CD4-positive, alpha-beta T cell treated with Interleukin-4 for 4 hours (primary cell): Measurements from ENCODE around the gene RANBP3.
A peak's percentile ranks its signal among the peaks of the same experiment; 100 is the strongest.

Experiments
- DNase-seq: peaks from one replicate; pipeline ENCODE4 v3.0.0-alpha.2; 2020

RANBP3 gene

DNA sequence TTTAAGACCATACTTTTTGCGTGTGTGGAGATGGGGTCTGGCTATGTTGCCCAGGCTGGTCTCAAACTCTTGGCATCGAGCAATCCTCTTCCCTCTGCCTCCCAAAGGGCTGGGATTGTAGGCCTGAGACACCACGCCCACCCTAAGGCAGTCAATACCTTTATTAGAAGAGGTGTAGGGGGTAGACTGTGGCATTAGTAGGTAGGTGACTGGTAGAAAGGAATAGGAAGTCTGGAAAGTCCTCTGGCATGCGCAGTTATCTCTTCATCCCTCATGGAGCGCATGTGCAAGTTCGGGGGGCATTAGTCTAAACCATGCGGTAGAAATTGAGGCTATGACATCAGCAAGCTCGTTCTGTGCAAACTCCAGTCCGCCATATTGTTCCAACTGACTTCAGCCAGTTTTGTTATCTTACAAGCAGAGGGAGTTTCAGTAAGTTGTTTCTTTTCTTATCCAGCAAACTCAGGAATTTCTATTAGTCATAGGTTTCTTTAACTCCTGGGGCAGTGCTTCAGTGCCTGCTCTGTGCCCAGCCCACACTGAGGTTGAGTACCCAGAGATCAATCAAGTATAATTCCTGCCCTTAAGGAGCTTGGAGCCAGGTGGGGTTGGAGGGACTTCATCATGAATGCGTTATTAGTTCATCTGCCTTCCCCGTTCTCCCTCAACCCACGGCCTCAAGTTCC is 7.3 kb upstream of the RANBP3 start:
- DNase-seq: no peak

DNA sequence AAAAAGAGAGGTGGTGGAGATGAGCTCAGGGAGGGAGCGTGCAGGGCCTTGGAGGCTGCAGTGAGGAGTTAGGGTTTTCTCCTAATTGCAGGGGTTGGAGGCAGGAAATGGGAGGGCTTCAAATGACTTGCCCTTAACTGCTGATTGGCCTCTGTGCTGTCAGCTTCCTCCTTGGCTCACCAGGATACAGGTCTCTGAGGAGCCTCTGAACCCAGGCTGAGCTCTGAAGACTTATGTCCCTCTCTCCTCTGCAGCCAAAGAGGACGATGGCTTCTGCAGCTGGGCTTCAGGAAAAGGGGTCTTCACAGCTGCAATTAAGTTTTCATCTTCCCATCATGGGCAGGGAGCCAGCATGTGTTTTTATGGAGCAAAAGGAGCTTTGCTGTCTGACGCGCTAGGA is 6.7 kb upstream of the RANBP3 start:
- no peak for DNase-seq

DNA sequence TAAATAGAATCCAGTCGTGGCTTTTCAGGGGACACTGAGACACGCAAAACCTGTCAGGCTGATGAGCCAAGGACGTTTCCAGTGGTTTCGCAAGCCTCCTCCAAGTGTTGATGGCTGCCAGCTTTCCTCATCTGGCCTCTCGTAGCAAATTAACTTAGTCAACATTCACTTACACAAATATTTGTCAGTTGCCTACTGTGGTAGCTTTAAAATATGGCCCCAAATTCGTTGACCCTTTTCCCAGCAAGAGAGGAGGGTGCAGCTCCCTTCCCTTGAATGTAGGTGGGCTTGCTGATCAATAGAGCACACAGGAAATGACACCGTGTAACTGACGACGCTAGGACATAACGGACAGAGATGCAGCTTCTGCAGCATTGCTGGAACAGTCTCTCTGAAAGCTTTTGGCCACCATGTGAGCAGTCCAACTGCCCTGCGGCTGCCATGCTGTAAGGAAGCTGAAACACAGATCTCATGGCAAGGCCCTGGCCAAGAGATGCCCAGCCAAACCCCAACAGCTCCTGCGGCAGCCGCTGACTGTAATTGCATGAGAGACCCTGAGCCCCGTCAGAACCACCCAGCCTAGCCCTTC is 5.5 kb upstream of the RANBP3 start:
- no peak for DNase-seq

DNA sequence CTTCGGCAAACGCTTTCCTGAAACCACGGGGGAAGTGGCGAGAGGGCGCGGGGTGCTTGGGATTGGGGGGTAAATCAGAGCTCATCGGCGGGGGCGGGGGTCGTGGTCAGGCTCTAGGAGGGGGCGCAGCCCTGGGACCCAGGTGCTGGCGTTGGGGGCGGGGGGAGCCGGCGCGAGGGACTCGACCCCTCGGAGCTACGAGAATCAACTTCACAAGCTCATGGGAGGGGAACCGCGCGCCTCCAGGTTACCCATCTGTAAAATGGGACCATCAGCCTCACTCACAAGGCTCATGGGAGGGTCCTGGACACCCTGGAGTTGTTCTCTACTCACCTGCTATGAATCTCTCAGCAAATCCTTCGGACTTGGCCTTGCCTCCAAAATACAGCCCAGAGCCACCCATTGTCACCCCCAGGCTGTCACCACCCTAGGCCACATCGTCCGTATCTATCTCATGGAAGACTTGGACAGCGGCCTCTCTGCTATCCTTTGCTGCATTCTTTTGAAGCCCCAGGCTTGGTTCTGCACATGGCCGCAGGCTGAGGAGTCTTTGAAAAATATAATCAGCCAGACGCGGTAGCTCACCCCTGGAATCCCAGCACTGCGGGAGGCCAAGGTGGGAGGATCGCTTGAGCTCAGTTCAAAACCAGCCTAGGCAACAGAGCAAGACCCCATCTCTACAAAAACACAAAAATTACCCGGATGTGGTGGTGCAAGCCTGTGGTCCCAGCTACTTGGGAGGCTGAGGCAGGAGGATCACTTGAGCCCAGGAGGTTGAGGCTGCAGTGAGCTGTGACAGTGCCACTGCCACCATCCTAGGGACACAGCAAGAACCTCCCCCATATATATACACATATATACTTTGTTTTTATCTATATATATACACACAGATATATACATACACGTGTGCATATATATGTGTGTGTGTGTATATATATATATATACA is 939 bp upstream of the RANBP3 start:
- no peak for DNase-seq

DNA sequence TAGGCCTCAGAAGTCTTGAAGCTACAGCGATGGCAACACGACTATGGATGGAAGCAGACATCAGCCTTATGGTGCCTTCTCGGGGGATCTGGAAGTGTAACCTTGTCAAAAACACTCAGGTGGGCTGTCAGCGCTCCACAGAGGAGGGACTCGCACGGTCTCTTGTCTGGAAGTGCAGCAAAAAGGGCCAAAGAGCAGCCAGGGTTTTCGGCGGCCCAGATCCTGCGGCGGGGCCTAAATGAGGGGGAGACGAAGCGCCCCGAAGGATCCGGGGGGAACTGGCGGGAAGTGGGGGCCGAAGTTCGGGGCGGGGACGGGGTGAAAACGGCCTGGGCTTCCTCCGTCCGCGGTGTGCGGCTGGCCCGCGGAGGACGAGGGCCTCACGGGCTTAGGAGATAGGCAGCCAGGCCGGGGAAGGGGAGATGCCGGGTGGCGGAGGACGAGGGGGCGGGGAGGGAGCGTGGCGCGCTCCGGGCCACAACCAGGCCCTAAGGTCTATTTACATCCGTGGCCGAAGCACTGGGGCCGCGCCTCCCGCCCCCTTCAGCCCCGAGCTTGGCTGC is 637 bp downstream of the RANBP3 start:
- DNase-seq: no peak

DNA sequence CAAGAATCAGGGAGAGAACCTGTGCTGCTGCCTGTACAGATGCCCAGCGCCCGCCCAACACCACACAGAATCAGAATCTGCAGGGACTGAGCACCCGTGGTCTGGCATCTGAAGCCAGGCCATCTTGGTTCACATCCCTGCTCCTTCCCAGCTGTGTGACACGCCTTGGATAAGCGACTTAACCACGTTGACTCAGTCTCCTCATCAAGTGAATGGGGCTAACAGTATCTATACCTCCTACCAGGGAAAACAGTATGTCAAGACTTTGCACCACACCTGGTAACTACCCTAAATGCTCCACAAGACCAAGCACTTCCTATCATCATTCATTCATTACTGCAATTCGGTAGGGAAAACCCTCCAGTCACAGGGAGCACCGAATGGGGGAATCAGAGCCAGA is 1.2 kb downstream of the RANBP3 start:
- DNase-seq: no peak

DNA sequence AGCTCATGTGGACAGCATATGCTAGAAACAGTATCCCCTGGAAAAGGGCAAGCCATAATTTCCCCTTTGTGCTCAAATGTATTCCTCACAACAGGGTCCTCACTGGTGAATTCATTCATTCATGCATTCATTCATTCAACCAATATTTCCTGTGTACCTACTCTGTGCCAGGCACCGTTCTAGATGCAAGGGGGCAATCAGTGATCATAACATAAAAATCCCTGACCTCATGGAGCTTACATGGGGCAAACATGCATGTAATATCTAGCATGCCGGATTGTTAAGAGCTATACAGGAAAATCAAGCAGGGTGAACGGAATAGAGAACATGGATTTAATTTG is 2.6 kb downstream of the RANBP3 start:
- no peak for DNase-seq

DNA sequence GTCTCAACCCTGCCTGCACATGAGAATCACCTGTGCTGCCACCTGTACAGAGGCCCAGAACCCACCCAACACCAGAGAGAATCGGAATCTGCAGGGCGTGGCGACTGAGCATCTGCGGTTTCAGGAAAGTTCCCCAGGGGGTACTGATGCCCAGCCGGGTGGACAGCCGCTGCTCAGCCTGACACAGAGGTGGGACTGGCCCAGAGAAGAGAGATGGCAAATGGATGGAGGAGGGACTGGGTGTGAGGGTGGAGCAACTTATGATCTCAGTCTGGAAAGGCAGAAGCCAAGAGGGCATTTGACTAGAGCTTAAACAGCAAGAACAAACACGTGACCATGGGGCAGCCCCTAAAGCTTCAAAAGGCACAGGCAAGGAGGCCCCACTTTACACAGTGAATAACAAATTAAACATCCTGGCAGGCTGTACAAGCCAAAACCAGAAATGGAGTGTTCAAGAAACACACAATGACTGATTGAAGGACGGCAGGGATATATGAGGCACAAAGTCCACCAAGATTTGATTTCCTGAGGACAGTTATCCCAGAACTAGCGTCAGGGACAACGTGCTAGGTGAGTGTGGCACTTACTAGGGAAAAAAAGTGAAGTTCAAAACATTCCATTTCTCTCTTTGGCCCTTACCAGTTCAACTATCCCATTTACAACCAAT is 3.1 kb downstream of the RANBP3 start:
- peak; percentile 56 for DNase-seq

DNA sequence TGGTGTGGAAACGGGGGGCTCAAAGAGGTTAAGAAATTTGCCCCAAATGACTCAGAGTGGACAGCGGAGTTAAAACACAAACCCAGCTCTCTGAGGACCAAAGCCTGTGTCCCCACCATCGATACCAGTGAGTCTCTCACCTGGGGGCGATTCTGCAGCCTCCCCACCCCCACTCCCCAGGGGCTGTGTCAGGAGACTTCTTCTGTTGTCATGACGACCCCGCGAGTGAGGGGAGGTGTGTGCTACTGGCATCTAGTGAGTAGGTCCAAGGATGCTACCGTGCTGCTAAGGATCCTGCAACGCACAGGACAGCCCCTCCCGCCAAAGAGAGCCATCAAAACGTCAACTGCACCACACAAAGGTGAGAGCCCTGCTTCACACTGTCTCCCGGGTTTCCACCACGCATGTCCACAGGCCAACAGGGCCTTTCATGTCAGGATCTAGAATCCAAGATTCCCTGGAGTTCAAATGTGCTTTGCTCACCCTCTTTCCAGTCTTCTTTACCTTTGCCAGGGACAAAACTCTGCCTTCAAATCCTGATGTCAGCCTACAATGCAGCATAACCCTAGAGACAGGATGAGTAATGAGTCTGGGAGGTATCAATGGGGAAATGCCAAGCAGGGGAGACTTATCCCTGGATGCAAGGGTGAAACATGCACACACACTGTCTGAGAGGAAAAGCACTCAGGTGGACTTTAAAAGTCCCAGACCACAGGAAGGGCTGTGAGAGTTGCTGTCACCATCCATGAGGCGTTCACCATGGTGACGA is 3.9 kb downstream of the RANBP3 start:
- no peak for DNase-seq

DNA sequence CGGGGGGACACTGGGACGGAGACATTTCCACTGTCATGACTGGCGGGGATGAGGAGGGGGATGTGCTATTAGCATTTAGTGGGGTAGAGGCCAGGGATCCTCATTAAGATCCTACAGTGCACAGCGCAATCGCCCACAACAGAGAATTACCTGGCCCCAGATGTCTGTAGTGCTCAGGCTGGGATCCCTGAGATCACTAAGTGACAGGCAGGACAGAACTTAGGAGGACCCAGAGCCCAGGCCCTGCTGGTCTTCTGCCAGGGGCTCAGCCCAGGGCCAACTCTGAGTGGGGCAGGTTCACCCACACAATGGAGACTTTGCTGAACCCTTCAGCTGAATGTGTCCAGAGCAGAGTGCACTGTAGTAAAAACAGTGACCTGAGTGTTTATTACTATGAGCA is 4.6 kb downstream of the RANBP3 start:
- no peak for DNase-seq

DNA sequence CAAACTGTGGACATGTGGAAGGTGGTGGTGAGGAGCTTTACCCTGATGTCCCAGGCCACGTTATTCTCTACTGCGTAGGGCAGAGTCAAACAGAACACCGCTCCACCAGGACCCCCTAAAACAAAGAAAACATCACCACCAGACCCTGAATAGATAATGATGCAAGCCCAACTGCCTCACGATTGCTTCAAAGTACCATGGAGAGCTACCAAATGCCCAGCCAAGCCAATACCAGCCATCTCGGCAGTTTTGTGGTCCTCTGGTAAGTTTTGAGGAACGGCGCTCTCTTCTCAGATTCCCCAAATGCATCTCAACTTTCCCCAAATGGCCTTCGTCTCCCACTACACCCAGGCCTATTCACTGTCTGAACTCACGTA is 5.6 kb downstream of the RANBP3 start:
- DNase-seq: no peak

DNA sequence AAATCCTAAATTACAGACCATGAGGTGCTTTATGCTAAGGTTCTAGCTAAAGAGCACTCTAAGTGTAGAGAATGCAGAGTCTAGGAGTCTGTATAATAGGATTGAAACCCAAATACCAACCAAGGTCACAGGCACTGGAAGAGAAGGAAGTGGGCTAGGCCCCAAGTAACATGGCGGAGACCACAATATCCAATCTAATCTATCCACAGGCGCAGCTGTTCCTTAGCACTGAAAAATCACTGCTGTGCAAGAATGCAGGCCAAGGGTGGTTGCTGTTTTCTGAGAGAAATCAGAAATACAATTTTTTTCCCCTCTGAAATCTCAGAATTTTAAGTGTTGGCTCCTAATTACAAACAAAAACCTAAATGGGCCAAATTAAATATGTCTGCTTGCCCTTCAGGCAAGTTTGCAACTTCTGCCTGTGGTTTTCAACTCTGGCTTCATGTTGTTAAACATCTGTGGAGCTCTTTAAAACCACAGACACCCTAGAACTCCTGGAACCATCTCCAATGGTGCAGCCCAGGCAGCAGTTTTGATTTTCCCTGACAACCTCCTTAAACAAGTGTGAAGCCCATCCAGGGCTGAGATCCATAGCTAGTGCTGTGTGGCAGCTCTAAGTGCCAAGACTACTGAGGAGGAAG is 6.1 kb downstream of the RANBP3 start:
- DNase-seq: no peak

DNA sequence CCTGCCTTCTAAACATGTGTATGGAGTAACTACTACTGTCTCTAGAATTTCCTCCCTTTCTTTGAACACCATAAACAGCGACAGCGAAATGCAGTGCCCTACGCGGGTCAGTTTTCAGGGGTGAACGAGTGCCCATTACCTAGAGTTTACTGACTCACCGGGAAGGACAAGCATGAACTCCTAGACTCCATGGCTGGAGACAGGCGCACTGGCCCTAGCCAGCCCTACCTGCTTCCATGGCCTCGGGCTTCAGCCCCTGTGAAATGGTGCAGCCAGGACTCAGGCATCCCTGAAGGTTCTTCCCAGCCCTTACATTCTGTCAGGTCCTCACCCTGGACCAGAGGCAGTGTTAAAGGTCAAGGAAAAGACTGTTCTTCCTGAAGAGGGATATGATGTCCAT is 8.5 kb downstream of the RANBP3 start:
- no peak for DNase-seq

DNA sequence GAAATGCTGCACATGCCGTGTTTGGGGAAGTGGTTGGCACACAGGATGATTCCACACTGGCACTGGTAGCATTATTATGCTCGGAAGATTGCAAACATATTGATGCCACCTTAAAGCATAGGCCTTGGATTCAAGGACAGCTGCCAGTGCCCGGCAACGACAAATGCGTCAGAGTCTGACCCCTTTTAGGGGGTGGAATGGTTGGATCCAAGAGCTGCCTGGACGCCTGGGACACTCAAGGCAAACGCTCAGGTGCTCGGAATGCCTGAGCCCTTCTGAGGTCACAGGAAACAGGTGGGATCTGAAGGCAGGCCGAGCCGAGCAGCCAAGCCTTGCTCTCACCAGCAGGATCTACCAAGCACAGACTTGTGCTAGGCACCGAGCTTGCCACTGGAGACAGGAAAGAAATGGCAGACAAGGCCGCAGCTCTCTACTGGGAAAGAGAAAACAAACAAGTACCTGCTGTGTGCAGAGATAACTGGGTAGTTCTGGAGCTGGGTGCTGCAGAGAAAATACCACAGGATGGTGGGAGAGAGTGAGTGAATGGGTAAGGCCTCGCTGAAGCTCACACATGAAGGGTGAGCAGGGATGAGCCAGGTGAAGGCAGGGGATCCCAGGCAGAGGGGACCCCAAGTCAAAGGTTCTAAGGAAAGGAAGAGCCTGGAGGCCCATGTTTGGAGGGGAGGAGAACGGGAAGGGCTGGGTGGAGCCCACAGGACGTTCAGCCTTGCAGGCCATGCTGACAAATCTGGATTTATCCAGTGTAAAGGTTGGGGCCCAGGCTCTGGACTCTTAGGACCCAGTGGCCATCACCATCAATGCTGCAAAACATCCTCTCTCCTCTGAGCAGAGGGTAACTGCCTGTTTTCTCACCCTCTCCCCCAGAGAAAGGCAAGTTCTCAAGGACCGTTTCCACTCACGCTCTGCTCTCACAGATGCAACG is 9.2 kb downstream of the RANBP3 start:
- no peak for DNase-seq

DNA sequence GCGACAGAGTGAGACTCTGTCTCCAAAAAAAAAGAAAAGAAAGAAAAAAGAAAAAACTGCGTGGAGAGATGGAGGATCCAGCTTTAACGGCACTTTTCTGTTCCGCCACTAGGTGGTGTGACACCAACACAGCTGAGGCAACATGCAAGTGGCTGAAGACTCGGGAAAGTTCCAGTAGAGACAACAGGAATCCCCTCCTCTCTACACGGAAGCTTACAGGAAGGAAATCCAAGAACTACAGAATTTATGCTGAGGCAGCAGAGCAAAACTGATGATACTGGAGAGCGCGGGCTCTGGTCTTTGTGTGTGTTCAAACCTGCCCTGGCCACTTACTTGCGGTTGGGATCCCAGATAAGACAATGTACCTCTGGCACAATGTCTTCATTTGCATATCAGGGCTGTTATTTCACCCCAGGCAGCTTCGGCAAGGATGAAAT is 9.9 kb downstream of the RANBP3 start:
- DNase-seq: peak; percentile 69

DNA sequence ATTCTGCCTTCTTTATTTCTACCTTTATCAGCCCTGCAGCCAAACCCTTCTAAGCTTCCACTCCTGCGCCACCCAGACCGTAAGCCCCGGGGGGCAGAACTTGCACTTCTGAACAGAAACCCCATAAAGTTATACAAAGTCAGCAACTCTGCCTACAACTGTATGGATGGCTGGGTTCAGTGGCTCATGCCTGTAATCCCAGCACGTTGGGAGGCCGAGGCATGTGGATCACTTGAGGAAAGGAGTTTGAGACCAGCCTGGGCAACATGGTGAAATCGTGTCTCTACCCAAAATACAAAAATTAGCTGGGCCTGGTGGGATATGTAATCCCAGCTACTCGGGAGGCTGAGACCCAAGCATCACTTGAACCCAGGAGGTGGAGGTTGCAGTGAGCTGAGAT is 10.4 kb downstream of the RANBP3 start:
- no peak for DNase-seq

DNA sequence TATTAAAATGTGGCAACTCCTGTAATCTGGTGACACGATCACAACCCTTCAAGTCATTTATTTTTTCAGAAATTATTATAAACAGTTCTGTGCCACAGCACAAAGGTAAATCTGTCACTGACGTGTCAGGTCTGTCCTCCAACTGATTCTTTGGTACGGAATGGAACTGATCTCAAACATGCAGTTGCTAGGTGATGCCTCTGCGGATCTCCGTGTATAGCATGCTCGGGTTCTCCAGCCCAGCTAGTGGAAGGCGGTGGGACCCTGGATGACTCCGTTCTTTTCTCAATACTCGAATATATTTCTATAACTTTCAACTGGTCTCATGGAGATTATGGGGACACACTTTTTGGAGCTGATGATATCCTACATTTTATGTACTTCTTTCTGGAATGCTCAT is 11.0 kb downstream of the RANBP3 start:
- no peak for DNase-seq

DNA sequence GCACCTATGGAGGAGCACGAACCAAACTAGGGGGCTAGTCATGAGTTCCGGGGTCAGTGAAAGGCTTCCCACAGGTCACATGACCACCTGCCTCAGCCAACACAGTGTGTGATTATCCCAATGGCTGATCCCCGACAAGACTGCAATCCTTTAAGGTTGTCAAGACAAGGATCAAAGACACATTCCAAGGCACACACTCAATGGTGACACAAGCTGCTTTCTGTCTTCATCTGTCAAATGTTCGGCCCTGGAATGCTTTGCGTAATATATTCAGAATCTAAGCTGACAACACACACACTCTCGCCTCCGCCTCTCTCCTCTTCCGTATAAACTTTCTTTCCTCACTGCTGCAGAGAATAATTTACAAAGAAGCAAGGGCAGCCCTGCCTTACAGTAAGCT is 11.7 kb downstream of the RANBP3 start:
- no peak for DNase-seq

DNA sequence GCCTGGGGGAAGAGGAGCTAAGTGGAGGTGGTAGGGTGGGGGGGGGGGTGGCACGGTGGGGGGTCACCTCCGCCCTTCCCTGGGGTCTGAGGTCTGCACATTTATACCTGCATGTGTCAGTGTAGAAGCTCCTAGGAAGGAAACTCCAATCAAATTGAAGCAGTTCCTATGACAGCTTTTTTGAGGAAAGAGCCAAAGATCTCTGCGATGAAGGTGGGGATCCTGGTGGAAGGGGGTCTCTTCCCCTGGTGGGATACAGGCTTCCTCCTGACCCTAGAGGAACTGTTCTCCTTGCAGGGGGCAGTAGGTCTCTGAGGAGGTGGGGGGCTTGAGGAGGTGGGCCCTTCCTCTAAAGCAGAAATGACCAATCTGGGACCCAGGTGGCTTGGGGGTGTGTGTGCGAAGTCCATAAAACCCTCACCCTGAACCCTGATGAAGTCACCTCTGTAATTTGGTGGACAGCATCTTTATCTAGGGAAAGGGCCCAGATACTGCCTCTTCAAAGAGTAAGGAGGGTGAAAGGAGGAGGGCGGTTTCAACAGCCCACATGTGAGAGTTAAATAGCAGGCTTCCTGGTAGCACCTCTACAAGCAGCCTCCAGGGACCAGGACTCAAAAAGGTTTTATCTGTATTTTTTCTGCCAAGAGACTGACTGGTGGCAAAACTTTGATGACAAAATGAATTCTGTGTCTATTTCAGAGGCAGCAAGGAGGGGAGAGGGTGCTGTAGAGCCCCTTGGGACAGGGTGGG is 12.9 kb downstream of the RANBP3 start:
- DNase-seq: no peak

DNA sequence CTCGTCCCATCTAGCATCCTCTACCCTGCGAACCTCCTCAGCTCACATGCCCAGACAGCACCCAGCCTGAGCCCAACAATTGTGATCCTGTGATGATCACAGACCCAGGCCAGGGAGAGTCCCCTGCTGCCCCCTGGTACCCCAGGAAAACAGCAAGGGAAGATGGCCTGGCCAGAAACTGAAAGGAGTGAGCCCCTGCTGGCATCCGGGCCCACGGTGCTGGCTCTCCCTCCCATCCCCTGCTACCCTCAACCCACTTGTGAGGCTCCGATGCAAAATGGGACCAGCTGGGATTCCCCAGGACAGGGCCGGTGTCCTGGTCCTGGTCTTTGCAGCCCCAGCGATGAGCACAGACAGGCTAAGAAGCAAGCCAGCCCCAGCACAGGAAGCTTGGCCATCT is 14.1 kb downstream of the RANBP3 start:
- DNase-seq: no peak
